Measurements from ENCODE around the gene TSPAN9.

DNA sequence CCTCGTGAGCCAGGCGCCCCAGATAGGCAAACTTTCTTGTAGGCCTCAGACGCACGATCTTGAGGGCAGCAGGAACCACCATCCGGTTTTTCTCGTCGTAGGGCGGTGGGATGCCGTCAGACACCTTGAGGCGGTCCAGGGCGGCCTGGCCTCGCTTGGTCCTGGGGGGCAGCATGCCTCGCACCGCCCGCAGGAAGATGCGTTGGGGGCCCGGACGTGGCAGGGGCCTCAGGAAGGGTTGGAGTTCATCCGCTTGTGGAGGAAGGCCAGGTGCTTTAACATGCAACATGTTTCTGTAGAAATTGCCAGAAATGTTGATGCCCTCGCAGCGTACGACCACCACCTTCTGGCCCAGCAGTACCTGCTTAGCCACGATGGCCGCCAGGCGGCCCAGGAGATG lies 5.5 kb upstream of the TSPAN9 start:
- TF ChIP-seq, protein P1, sequence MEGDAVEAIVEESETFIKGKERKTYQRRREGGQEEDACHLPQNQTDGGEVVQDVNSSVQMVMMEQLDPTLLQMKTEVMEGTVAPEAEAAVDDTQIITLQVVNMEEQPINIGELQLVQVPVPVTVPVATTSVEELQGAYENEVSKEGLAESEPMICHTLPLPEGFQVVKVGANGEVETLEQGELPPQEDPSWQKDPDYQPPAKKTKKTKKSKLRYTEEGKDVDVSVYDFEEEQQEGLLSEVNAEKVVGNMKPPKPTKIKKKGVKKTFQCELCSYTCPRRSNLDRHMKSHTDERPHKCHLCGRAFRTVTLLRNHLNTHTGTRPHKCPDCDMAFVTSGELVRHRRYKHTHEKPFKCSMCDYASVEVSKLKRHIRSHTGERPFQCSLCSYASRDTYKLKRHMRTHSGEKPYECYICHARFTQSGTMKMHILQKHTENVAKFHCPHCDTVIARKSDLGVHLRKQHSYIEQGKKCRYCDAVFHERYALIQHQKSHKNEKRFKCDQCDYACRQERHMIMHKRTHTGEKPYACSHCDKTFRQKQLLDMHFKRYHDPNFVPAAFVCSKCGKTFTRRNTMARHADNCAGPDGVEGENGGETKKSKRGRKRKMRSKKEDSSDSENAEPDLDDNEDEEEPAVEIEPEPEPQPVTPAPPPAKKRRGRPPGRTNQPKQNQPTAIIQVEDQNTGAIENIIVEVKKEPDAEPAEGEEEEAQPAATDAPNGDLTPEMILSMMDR (IDR thresholded peaks at IDR 0.05) = no peak
- no peak for TF ChIP-seq POLR2A (IDR thresholded peaks at IDR 0.05)

Data from body of pancreas (tissue), 4 donors.